NCI-H2107 (cell line): ENCODE measurements around the gene CD151.

Experiments used
- DNase-seq: peaks from one replicate; lab custom pipeline; 2025; lab: John Stamatoyannopoulos, UW

Gene CD151

DNA sequence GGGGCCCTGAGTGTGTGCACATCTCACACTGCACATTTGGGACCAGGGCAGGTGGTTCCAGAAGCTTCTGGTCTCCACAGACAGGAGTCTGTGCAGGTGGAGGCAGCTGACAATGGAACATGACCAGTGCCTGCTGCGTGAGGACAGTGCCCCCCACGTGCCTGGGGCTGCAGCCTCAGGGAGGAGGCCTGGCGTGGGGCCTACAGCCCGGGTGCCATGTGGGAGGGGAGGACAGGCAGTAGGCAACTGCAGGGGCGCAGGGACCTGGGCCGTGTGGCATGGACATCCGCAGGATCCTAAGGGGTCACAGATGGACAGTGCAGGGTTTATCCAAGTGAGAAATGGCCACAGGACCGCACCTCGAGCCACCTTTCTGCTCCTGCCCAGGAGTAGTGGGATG is 38.7 kb downstream of the CD151 start:
- DNase-seq = no peak

DNA sequence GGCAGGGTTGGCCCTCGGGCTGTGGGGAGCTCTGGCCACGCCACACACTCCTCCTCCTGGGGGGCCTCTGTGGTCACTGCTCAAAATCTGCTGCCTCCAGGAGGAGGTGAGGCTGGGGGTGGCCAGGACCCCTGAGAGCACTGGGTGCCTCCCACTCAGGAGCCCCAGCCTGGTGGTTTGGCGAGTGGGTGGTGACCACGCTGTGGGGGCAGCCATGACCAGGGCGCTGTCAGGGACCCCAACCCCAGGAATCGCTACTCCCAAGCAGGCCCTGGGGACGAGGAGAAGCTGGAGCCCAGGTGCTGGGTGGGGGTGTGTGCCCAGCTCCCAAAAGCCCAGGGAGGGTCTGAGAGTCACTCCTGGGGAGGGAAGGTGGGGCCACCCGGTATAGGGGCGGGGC is 40.0 kb downstream of the CD151 start:
- no peak for DNase-seq

DNA sequence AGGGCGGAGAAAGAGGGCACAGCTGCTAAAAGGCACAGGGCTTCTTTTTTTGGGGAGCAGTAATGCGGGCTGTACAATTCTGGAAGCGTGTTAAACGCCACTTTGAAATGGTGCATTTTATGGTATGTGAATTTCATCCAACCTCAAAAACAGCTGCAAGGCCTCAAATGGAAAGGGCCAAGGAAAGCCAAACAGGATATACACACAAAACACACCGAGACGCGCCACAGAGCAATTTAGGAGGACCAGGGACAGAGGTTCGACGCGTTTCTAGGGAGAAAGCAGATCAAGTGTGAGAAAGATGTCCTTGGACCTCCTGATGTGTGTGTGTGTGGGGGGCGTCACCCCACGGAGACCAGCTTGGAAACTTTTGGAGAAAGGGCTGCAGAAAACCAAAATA is 41.0 kb downstream of the CD151 start:
- no peak for DNase-seq

DNA sequence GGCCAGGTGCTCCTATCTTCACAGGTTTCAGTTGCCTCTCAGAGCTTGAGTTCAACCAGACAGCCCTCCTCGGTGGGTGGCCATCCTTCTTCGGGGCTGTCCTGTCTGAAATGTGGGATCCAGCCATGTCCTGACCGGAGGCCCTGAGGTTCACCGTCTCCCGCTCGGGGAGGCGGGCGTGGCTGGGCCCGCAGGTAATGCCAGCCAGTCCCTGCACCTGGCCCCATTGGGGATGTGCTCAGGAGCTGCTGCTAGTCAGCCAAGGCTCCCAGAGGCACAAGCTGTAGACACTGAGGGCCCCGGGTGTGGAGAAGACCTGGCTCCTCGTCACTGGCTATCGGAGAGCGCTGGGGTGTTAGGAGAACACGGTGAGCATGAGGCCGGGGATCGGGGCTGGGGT is 42.5 kb downstream of the CD151 start:
- DNase-seq = no peak

DNA sequence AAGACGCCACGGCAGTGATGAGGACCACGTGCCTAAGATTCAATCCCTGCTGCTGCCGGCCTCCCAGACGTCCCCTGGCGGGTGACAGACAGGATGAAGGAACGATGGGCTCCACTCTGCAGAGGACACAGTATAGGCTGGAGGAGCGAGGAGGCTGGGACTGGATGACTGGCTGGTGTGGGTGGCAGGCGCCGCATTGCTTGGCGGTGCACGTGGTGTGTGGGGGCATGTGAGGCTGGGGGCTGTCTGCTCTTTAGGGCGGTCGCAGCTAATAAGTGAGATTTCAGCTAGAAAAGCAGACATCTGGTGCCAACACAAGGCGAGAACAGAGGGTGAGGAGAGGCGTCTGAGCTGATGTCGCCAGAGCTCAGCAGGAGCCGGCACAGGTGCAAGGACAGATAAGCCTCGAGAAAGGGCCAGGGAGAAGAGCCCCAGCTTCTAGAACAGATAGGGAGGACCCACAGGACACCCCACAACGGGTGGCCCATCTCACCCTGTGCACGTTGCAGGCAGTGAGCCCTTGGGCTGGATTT is 43.1 kb downstream of the CD151 start:
- DNase-seq = no peak

DNA sequence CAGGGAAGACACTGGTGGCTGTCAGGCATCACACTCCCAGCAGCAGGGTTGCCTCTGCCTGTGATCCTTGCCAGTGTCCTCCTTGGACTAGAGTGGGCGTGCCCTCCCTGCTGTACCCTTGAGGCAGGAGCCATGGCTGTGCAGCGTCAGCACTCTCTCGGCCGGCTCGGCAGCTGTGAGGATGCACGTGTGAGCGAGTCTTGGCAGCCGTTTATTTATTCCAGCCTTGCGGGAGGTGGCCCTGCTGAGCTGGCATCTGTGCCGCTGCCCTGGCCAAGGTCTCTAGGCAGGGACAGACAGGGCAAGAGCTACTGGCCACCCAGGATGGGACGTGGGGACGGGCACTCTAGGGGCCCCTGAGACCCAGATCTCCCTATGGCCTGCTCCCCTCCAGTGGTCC is 43.8 kb downstream of the CD151 start:
- peak; percentile 14 for DNase-seq

DNA sequence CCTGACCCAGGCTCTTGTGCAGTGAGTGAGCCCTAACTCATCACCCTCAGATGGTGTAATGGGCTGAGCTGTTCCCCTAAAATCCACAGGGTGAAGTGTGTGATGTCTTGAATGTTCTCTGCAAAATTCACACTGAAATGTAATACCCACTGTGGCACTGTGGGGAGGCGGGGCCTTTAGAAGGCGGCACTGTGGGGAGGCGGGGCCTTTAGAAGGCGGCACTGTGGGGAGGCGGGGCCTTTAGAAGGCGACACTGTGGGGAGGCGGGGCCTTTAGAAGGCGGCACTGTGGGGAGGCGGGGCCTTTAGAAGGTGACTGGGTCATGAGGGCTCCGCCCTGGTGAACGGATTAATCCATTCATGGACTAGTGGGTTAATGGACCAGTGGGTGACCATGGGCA is 44.8 kb downstream of the CD151 start:
- no peak for DNase-seq

DNA sequence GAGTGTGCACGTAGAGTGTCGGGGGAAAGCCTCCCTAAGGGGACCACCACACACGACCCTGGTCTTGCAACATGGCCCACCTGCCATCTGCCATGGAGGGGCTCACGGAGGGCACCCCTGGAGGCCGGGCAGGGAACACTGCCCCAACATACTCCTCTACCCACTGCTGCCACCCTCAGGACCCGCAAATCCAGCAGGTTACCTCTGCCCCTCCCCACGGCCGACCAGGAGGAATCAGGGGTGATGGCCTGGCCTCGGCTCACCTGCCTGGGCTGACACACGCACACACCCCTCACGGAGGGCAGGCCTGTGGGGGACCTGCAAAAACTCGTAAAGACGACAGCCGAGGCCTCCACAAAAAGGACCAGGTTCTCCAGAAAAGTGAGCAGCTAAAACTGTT is 47.7 kb downstream of the CD151 start:
- DNase-seq = no peak

DNA sequence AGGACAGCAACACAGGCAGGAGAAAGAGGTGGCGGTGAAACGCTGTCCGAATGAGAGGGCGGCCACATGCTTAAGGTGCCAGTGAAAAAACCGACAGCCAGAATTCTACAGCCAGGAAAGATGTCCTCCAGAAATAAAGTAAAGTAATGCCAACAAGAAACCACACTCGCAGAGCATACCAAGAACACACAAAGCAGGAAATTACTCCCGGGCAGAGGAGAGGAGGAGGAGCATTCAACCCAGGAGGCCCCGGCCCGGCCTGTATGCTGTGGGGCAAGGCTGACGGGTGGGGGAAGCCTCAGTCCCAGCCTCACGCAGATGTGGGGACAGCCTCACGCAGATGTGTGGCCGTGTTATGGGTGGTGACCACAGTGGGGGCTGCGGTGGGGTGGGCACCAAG is 49.8 kb downstream of the CD151 start:
- DNase-seq = no peak

DNA sequence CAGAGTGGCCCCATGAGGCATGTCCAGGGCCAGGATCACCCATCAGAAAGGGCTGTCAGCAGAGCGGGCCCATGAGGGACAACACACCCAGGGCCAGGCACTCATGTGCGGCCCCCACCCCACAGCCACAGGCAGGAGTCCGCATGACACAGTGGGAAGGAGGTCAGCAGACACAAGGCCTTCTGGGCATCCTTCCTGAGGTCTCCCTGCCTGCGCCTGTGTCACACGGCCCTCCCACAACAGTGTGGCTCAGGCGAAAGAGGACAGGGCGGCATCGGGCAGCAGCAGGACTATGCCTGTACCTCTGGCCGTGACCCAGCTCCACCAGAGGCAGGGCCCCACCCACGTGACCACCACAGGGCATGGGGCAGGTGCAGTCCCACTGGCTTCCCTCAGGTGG is 50.8 kb downstream of the CD151 start:
- DNase-seq = no peak

DNA sequence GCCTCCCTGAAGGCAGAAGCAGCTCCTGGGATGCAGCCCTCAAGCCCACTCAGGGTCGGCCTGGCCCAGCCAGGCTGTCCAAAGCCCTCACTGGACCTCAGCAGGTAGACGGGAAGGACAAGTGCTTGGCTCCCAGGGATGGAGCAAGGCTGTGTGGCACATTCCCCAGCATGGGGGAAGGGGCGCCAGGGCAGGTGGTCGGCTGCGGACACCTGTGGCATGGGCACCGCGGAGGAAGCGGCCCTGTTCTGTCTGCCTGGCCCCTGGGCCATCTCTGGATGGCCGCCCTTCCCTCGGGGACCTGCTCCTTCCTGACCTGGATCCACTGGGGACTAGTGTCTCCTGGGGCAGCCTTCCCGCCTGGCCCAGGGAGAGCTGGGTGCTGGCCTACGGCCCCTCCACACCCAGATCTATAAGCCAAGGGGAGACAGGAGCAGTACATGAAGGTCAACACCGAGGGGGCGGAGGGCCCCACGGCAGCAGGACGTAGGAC is 51.9 kb downstream of the CD151 start:
- DNase-seq = no peak

DNA sequence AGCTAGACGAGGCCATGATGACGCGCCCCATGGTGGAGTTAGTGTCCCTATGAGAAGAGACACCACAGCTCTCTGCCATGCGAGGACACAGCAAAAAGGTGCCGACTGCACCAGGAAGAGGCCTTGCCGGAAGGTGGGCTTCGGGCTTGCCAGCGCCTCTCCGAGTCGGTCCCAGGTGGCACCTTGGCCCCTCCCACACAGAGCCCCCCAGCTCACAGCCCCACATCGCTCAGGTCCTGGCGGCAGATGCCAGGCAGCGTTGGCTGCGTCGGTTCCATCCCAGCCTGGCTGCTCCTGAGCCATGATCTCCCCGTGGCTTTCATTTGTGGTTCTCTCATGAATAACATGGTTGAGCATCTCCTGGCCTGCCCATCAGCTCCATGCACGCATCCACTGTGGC is 53.8 kb downstream of the CD151 start:
- no peak for DNase-seq

DNA sequence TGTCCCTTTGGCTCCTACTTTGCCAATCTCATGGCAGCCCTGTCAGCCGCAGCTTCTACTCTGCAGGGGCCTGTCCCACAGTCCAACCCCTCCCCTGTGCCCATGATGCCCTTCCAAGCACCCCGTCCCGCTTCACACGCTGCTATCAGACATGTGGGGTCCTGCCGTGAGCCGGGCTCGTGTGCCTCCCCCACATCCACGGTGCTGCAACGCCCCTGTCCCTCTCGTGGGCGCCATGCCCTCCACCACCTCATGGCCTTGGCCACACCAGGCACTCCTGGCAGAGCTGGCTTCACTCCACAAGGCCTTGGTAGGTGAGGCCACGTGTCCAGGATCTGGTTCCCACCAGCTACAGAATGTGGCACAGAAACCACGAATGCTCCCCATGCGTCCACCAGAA is 54.8 kb downstream of the CD151 start:
- no peak for DNase-seq
